ENCODE results near the gene SFSWAP.
A peak's percentile ranks its signal among the peaks of the same experiment; 100 is the strongest.

SFSWAP gene

GRCh38 chr12:131824450-131824849 lies 113.6 kb downstream of the SFSWAP start:
- DNase-seq: no peak

GRCh38 chr12:131825146-131825892 lies 114.4 kb downstream of the SFSWAP start:
- DNase-seq: no peak

- no peak for DNase-seq
Observed at GRCh38 chr12:131826097-131826928, 115.4 kb downstream of the SFSWAP start.

- DNase-seq: no peak
Observed at GRCh38 chr12:131827961-131828534, 117.2 kb downstream of the SFSWAP start, which contains the start of gene MMP17. Gene MMP17 (plus strand): TSS chr12:131828393. CDS start chr12:131828495, 102 bp downstream.

- no peak for DNase-seq
Observed at GRCh38 chr12:131828671-131829355, 117.9 kb downstream of the SFSWAP start.

- no peak for DNase-seq
Observed at GRCh38 chr12:131829356-131829747, 118.5 kb downstream of the SFSWAP start.

- no peak for DNase-seq
Observed at GRCh38 chr12:131829791-131830334, 119.0 kb downstream of the SFSWAP start.

- DNase-seq: peak; percentile 23
Observed at GRCh38 chr12:131830335-131830913, 119.5 kb downstream of the SFSWAP start.

- DNase-seq: peak; percentile 16
Observed at GRCh38 chr12:131830914-131831571, 120.2 kb downstream of the SFSWAP start.

- no peak for DNase-seq
Observed at GRCh38 chr12:131831635-131832041, 120.7 kb downstream of the SFSWAP start.

- DNase-seq: no peak
Observed at GRCh38 chr12:131832321-131833231, 121.7 kb downstream of the SFSWAP start.

GRCh38 chr12:131833288-131833895 lies 122.5 kb downstream of the SFSWAP start:
- DNase-seq: no peak

- DNase-seq: no peak
Observed at GRCh38 chr12:131833896-131834641, 123.2 kb downstream of the SFSWAP start.

GRCh38 chr12:131834798-131835615 lies 124.1 kb downstream of the SFSWAP start:
- DNase-seq: no peak

- DNase-seq: no peak
Observed at GRCh38 chr12:131835616-131836171, 124.8 kb downstream of the SFSWAP start.

GRCh38 chr12:131836193-131836592 lies 125.3 kb downstream of the SFSWAP start:
- DNase-seq: no peak

- DNase-seq: no peak
Observed at GRCh38 chr12:131836714-131837397, 126.0 kb downstream of the SFSWAP start.
